Osteocyte (in vitro differentiated cells): ENCODE data around the gene TBCEL. TPM values are rescaled to one million over a fixed set of nuclear protein-coding genes. Genes with fewer than 3 reads are reported as not detected.

Experiments
- DNase-seq: peaks from one replicate; pipeline ENCODE4 v3.0.0; 2021; ENCODE audit warnings: mixed read lengths; ENCODE audit not compliant: unreplicated experiment; ENCODE audit errors: extremely low spot score
- H3K27ac Mint-ChIP-seq: one replicate; pipeline ENCODE4 v1.8.0; 2021; ENCODE audit warnings: mild to moderate bottlenecking, mixed read lengths; ENCODE audit not compliant: unreplicated experiment
- H3K27me3 Mint-ChIP-seq: one replicate; pipeline ENCODE4 v1.8.0; 2021; ENCODE audit warnings: mixed read lengths; ENCODE audit not compliant: unreplicated experiment
- H3K36me3 Mint-ChIP-seq: one replicate; pipeline ENCODE4 v1.8.0; 2021; ENCODE audit warnings: mixed read lengths; ENCODE audit not compliant: unreplicated experiment
- H3K4me1 Mint-ChIP-seq: one replicate; pipeline ENCODE4 v1.8.0; 2021; ENCODE audit warnings: mixed read lengths; ENCODE audit not compliant: unreplicated experiment
- H3K4me3 Mint-ChIP-seq: one replicate; pipeline ENCODE4 v1.8.0; 2021; ENCODE audit warnings: mild to moderate bottlenecking, moderate library complexity, mixed read lengths; ENCODE audit not compliant: unreplicated experiment
- H3K9me3 Mint-ChIP-seq: one replicate; pipeline ENCODE4 v1.8.0; 2021; ENCODE audit warnings: mixed read lengths; ENCODE audit not compliant: unreplicated experiment
- CTCF ChIP-seq: fragments of 200-600 bp; sonication (generic); IDR thresholded peaks from 2 replicates; pipeline ENCODE4 v1.5.0; 2021; ENCODE audit warnings: antibody characterized with exemption, mild to moderate bottlenecking, moderate library complexity
- long read RNA-seq: library from polyadenylated mRNA; unstranded; transcript quantifications from one replicate; pipeline ENCODE4 v2.0.0, GENCODE V29; 2021
- total RNA-seq: library from RNA; stranded (reverse); gene quantifications from 2 replicates; pipeline ENCODE4 v1.2.1, GENCODE V29; 2021

The TBCEL gene, protein sequence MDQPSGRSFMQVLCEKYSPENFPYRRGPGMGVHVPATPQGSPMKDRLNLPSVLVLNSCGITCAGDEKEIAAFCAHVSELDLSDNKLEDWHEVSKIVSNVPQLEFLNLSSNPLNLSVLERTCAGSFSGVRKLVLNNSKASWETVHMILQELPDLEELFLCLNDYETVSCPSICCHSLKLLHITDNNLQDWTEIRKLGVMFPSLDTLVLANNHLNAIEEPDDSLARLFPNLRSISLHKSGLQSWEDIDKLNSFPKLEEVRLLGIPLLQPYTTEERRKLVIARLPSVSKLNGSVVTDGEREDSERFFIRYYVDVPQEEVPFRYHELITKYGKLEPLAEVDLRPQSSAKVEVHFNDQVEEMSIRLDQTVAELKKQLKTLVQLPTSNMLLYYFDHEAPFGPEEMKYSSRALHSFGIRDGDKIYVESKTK
- total RNA-seq, result 40.4 and 43.4 TPM in 2 replicates
- long read RNA-seq, partial matches to known transcripts, result 1 of 9 reads
- long read RNA-seq, other reads (novel, unspliced or antisense), result 4 of 9 reads

GRCh38 chr11:121023848-121024751, at the start of gene TBCEL:
Gene TBCEL, plus strand, starts transcription at chr11:121024102. Its CDS starts 21,589 bp downstream, at chr11:121045691.
- Mint-ChIP-seq H3K36me3 (no peaks in the 10 kb centered on the region), H3K27ac (peak within 1 kb of the TSS; percentile 44), H3K27me3 (peaks cover 4% of the 10 kb centered on the region), H3K4me1 (peaks cover 15% of the 10 kb centered on the region), H3K9me3 (no peaks in the 10 kb centered on the region), H3K4me3 (peak within 1 kb of the TSS; percentile 76)
- peak; percentile 97 for DNase-seq
- no peak for TF ChIP-seq CTCF

GRCh38 chr11:120974466-120974865, 49.4 kb upstream of the TBCEL start:
- no peak for DNase-seq
- H3K9me3 Mint-ChIP-seq, result no peaks in the 10 kb centered on the region
- no peaks in the 10 kb centered on the region for H3K4me1 Mint-ChIP-seq
- H3K27ac Mint-ChIP-seq, result no peak overlapping the region
- no peaks in the 10 kb centered on the region for H3K36me3 Mint-ChIP-seq
- TF ChIP-seq CTCF, result no peak
- no peak overlapping the region for H3K4me3 Mint-ChIP-seq
- H3K27me3 Mint-ChIP-seq, result peaks cover 7% of the 10 kb centered on the region

GRCh38 chr11:120974965-120975364, 48.9 kb upstream of the TBCEL start:
- no peak overlapping the region for H3K27ac Mint-ChIP-seq

DNA sequence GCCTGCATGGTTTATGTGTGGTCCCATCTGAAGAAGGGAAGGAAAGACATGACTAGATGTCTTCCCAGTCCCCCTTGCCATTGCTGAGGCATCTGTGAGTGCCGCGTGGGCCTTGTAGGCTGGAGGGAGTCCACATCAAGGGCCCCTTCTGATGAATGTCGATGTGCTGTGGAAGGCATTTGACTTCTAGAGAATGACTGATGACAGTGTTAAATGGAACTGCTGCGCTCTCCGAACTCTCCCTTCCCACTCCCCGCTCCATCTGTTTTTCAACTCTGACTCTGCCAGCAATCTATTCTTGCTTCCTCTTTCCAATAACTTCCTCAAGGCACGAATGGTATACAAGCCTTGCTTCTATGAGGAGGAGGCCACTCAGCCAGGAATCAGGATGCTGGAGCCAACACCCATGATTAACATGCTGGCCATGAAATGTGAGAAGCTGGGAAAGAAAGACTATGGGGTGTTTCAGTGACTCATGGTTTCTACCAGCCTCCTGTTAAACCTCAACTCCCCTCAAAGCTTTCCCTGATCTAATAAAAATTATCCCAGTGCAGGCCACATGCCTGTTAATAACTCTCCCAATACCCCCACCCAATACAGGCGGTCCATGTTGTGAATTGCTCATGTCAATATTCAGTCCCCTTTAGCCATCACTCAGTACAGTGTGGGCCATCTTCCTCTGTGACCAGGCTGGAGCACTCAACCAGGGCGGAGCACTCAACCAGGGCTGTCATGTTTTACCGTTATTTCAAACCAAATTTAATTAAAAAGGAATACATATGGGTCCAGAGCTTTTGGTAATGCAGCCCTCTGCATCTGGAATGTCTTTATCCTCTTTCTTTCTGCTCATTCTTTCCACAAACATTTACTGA, 46.4 kb upstream of the TBCEL start:
- H3K4me3 Mint-ChIP-seq, result no peak overlapping the region
- H3K9me3 Mint-ChIP-seq, result no peaks in the 10 kb centered on the region
- H3K27ac Mint-ChIP-seq, result no peak overlapping the region
- no peak for TF ChIP-seq CTCF
- H3K36me3 Mint-ChIP-seq, result no peaks in the 10 kb centered on the region
- H3K4me1 Mint-ChIP-seq, result no peaks in the 10 kb centered on the region
- H3K27me3 Mint-ChIP-seq, result peaks cover 13% of the 10 kb centered on the region
- no peak for DNase-seq

More at GRCh38 chr11:120974965-120975364, 48.9 kb upstream of the TBCEL start:
- no peak for TF ChIP-seq CTCF
- Mint-ChIP-seq H3K27me3 (peaks cover 7% of the 10 kb centered on the region), H3K4me3 (no peak overlapping the region), H3K4me1 (no peaks in the 10 kb centered on the region), H3K36me3 (no peaks in the 10 kb centered on the region), H3K9me3 (no peaks in the 10 kb centered on the region)
- no peak for DNase-seq
